H1 (cell line): ENCODE measurements around the gene ACAP1. TPM values are rescaled to one million over a fixed set of nuclear protein-coding genes. Genes with fewer than 3 reads are reported as not detected.

ENCODE experiments used
- ASH2L ChIP-seq: fragments of 200-600, 300-600 bp; sonication (generic); IDR thresholded peaks from one replicate; pipeline ENCODE4 v1.7.1; 2017; ENCODE audit warnings: low read length
- ATF3 ChIP-seq: IDR thresholded peaks from 2 replicates; pipeline ENCODE4 v1.6.1; 2011; ENCODE audit warnings: low read depth, mild to moderate bottlenecking, low read length; ENCODE audit not compliant: insufficient read depth
- CHD2 ChIP-seq: IDR thresholded peaks from 2 replicates; pipeline ENCODE4 v1.6.1; 2012; ENCODE audit warnings: low read length, improper control_type of control experiment
- CHD7 ChIP-seq: fragments of 300-600 bp; sonication (generic); IDR thresholded peaks from 2 replicates; pipeline ENCODE4 v1.7.1; 2012; ENCODE audit warnings: low read length, moderate library complexity, mild to moderate bottlenecking, inconsistent platforms; ENCODE audit not compliant: insufficient replicate concordance
- EZH2 ChIP-seq: fragments of 200-600 bp; sonication (generic); IDR thresholded peaks from 2 replicates; pipeline ENCODE4 v1.7.1; 2012; ENCODE audit warnings: low read depth, mild to moderate bottlenecking, moderate library complexity, low read length, inconsistent platforms; ENCODE audit not compliant: severe bottlenecking
- KDM1A ChIP-seq: fragments of 200-600, 300-600 bp; sonication (generic); IDR thresholded peaks from 2 replicates; pipeline ENCODE4 v1.7.1; 2016; ENCODE audit warnings: mild to moderate bottlenecking, low read length, borderline replicate concordance
- KDM4A ChIP-seq: IDR thresholded peaks from one replicate; pipeline ENCODE4 v1.7.1; 2012; ENCODE audit warnings: low read depth, mild to moderate bottlenecking, moderate library complexity, low read length, inconsistent platforms; ENCODE audit not compliant: severe bottlenecking
- RXRA ChIP-seq: IDR thresholded peaks from 2 replicates; pipeline ENCODE4 v1.6.1; 2011; ENCODE audit warnings: low read depth, mild to moderate bottlenecking, low read length, moderate library complexity; ENCODE audit not compliant: insufficient read depth
- SP2 ChIP-seq: IDR thresholded peaks from 2 replicates; pipeline ENCODE4 v1.6.1; 2012; ENCODE audit warnings: mild to moderate bottlenecking, low read length, inconsistent platforms
- TCF12 ChIP-seq: IDR thresholded peaks from 2 replicates; pipeline ENCODE4 v1.6.1; 2011; ENCODE audit warnings: low read depth, mild to moderate bottlenecking, low read length
- polyA plus RNA-seq, 7 experiments: library from polyadenylated mRNA; depleted of rRNA in 3 of 7; stranded (reverse) in 5 of 7; unstranded in 2 of 7; fragments of >200 nt in 5 of 7; fragments of 200-250 nt in 2 of 7; gene quantifications; 1 replicate in 5 of 7; 2 replicates in 1 of 7; 4 replicates in 1 of 7; pipeline versions ENCODE4 v1.2.1 to v1.2.3, GENCODE V29; 2011 to 2013; ENCODE audit warnings: missing spikeins in 2 of 7, mixed read lengths in 2 of 7
- total RNA-seq: library from RNA; stranded (reverse); fragmentation: NEBNext Ultra II Directional; extraction: Animal tissue kit (Norgen Biotek cat#: 25700); gene quantifications from 2 replicates; pipeline ENCODE4 v1.2.1, GENCODE V29; 2021

ACAP1 gene
- total and polyA plus RNA-seq, 2 of the 8 experiments (the other 6 are each of a cell fraction or from before 2014, with no cell fraction given) = 11.9 to 45.1 TPM

- TF ChIP-seq ATF3 = no peak
- no peak for TF ChIP-seq TCF12
- no peak for TF ChIP-seq SP2
- no peak for TF ChIP-seq CHD7
- no peak for TF ChIP-seq RXRA
- TF ChIP-seq ASH2L = peak; percentile 40
- peak; percentile 65 for TF ChIP-seq KDM4A
- no peak for TF ChIP-seq KDM1A
- TF ChIP-seq EZH2 = no peak
- TF ChIP-seq CHD2 = no peak
These were observed 47.6 kb downstream of the ACAP1 start (continued) for GRCh38 chr17:7383742-7384488.
